Loucy (cell line): Measurements from ENCODE around the gene VPS51.
A peak's percentile ranks its signal among the peaks of the same experiment; 100 is the strongest.

Source experiments
- H2AFZ ChIP-seq: fragments of 200-600 bp; sonication (generic); 2 replicates; pipeline ENCODE4 v1.6.0; 2016; ENCODE audit warnings: antibody characterized with exemption, mild to moderate bottlenecking, low read length, moderate library complexity
- H3F3A ChIP-seq: fragments of 200-600 bp; 2 replicates; pipeline ENCODE4 v1.6.0; 2016; ENCODE audit warnings: antibody characterized with exemption, low read depth, mild to moderate bottlenecking
- H3K27me3 ChIP-seq: fragments of 200-600 bp; sonication (generic); 2 replicates; pipeline ENCODE4 v1.6.1; 2014; ENCODE audit warnings: low read length, mild to moderate bottlenecking; ENCODE audit not compliant: insufficient read depth, poor library complexity, severe bottlenecking
- H3K36me3 ChIP-seq: fragments of 200-600 bp; sonication (generic); 2 replicates; pipeline ENCODE4 v1.6.1; 2016; ENCODE audit warnings: low read length; ENCODE audit not compliant: insufficient read depth
- H3K4me1 ChIP-seq: fragments of 200-600 bp; sonication (generic); 2 replicates; pipeline ENCODE4 v1.5.1; 2014; ENCODE audit warnings: low read length, mild to moderate bottlenecking; ENCODE audit not compliant: insufficient read depth, poor library complexity, severe bottlenecking
- H3K4me2 ChIP-seq: fragments of 200-600 bp; sonication (generic); 2 replicates; pipeline ENCODE4 v1.6.0; 2014; ENCODE audit warnings: antibody characterized with exemption, low read length, low read depth, mild to moderate bottlenecking; ENCODE audit not compliant: poor library complexity, severe bottlenecking
- H3K4me3 ChIP-seq: fragments of 200-600 bp; sonication (generic); 2 replicates; pipeline ENCODE4 v1.5.1; 2014; ENCODE audit warnings: low read length, mild to moderate bottlenecking, mixed read lengths; ENCODE audit not compliant: poor library complexity, severe bottlenecking
- H3K79me2 ChIP-seq: fragments of 200-600 bp; sonication (generic); 2 replicates; pipeline ENCODE4 v1.6.1; 2014; ENCODE audit warnings: low read length; ENCODE audit not compliant: insufficient read depth
- H3K9ac ChIP-seq: fragments of 200-600 bp; sonication (generic); 2 replicates; pipeline ENCODE4 v1.6.0; 2014; ENCODE audit warnings: mild to moderate bottlenecking, low read depth, low read length, moderate library complexity; ENCODE audit not compliant: poor library complexity, severe bottlenecking
- H3K9me2 ChIP-seq: fragments of 200-600 bp; sonication (generic); replicated peaks from 2 replicates; pipeline ENCODE4 v1.6.1; 2016; ENCODE audit warnings: low read depth, low read length, mixed read lengths
- H3K9me3 ChIP-seq: fragments of 200-600 bp; sonication (generic); 2 replicates; pipeline ENCODE4 v1.6.1; 2014; ENCODE audit warnings: mild to moderate bottlenecking, antibody characterized with exemption, low read length, low read depth; ENCODE audit not compliant: insufficient read depth
- H4K20me1 ChIP-seq: fragments of 200-600 bp; sonication (generic); 2 replicates; pipeline ENCODE4 v1.6.0; 2014; ENCODE audit warnings: antibody characterized with exemption, low read length, mild to moderate bottlenecking; ENCODE audit not compliant: insufficient read depth, poor library complexity, severe bottlenecking
- EZH2phosphoT487 ChIP-seq: fragments of 200-600 bp; IDR thresholded peaks from 2 replicates; pipeline ENCODE4 v1.6.1; 2018; ENCODE audit warnings: antibody characterized with exemption, mild to moderate bottlenecking, moderate library complexity, borderline replicate concordance
- TF ChIP-seq, protein P1 (sequence below): fragments of 200-600 bp; sonication (generic); conservative IDR thresholded peaks from 2 replicates; pipeline ENCODE4 v1.5.1; 2014; ENCODE audit warnings: mild to moderate bottlenecking, antibody characterized with exemption, low read length

Gene VPS51

DNA sequence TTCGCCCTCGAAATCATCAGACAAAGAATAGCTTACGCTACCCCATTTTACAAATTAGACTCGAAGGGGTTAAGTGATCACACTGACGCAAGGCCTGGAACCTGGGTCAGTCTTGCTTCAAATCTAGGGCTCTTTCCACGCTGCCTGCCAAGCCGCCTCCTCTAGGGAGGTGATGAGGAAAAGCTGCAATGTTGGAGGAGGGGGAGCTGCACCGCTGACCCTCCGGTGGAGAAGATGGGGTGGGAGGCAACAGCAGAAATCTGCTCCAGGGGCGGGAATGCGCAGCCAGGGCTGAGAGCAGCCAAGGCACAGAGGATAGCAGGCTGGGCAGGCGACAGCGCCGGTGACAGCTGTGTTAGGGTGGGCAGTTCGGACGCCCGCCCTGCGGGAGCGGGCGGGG is 37.7 kb downstream of the VPS51 start:
- Histone ChIP-seq H3F3A (no peaks in the 10 kb centered on the region), H3K79me2 (peaks cover 26% of the 10 kb centered on the region), H3K4me3 (peak overlapping the region; percentile 84), H4K20me1 (peaks cover 21% of the 10 kb centered on the region), H3K27me3 (no peaks in the 10 kb centered on the region), H2AFZ (no peak overlapping the region; the same call in 1 of the 2 replicates), H3K4me2 (peak overlapping the region; percentile 98), H3K4me1 (peaks cover 24% of the 10 kb centered on the region), H3K9ac (peak overlapping the region; percentile 88), H3K36me3 (peaks cover 26% of the 10 kb centered on the region), H3K9me3 (no peaks in the 10 kb centered on the region), H3K9me2 (no peaks in the 10 kb centered on the region)
- TF ChIP-seq, protein P1, sequence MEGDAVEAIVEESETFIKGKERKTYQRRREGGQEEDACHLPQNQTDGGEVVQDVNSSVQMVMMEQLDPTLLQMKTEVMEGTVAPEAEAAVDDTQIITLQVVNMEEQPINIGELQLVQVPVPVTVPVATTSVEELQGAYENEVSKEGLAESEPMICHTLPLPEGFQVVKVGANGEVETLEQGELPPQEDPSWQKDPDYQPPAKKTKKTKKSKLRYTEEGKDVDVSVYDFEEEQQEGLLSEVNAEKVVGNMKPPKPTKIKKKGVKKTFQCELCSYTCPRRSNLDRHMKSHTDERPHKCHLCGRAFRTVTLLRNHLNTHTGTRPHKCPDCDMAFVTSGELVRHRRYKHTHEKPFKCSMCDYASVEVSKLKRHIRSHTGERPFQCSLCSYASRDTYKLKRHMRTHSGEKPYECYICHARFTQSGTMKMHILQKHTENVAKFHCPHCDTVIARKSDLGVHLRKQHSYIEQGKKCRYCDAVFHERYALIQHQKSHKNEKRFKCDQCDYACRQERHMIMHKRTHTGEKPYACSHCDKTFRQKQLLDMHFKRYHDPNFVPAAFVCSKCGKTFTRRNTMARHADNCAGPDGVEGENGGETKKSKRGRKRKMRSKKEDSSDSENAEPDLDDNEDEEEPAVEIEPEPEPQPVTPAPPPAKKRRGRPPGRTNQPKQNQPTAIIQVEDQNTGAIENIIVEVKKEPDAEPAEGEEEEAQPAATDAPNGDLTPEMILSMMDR = no peak
- TF ChIP-seq EZH2phosphoT487 = no peak

DNA sequence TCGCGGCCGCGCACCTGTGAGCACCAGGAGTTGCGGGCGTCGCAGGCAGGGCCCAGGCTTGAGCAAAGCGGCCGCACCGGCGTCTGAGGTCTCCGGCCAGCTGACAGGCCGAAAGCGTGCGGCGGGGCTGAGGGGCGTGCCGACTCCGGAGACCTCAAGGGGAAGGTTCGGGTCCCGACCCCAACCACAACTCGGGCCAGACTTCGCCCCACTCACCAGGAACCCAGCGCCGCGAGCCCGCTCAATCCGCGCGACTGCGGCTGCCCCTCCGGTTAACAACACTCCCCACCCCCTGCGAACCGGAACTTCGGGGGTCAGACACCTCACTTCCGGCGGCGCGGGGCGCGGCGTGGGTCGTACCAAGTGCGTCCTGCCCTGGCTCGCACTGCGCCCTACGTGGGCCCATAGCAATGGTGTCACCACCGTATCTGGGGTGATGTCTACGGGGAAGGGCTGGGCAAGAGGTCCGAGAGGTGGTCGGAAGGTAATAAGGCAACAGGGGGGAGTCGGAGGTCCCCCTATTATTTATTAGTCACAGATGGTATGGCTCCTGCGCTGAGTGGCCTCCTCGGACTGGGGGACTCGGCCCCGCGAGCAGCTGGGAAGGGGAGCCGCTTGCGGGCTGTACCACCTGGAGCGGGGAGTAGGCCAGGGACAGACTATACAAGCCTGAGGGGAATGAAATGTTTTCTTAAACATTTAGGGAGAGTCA is 38.4 kb downstream of the VPS51 start, which contains the start of gene SYVN1:
Gene SYVN1 (minus strand): TSS at position 280 of the 712 bp plus-strand sequence. CDS start 918 bp downstream, outside the sequence.
- Histone ChIP-seq H3F3A (no peaks in the 10 kb centered on the region), H3K36me3 (peaks cover 19% of the 10 kb centered on the region; the same call in 1 of the 2 replicates), H4K20me1 (peaks cover 21% of the 10 kb centered on the region), H3K4me2 (peak within 1 kb of the TSS; percentile 98), H3K27me3 (no peaks in the 10 kb centered on the region), H3K4me3 (peak within 1 kb of the TSS; percentile 84), H3K9me3 (no peaks in the 10 kb centered on the region), H3K9me2 (no peaks in the 10 kb centered on the region), H3K9ac (peak within 1 kb of the TSS; percentile 88), H2AFZ (peak within 1 kb of the TSS; percentile 92), H3K79me2 (peaks cover 26% of the 10 kb centered on the region), H3K4me1 (peaks cover 24% of the 10 kb centered on the region)
- TF ChIP-seq EZH2phosphoT487 = no peak
- TF ChIP-seq, protein P1 = no peak

DNA sequence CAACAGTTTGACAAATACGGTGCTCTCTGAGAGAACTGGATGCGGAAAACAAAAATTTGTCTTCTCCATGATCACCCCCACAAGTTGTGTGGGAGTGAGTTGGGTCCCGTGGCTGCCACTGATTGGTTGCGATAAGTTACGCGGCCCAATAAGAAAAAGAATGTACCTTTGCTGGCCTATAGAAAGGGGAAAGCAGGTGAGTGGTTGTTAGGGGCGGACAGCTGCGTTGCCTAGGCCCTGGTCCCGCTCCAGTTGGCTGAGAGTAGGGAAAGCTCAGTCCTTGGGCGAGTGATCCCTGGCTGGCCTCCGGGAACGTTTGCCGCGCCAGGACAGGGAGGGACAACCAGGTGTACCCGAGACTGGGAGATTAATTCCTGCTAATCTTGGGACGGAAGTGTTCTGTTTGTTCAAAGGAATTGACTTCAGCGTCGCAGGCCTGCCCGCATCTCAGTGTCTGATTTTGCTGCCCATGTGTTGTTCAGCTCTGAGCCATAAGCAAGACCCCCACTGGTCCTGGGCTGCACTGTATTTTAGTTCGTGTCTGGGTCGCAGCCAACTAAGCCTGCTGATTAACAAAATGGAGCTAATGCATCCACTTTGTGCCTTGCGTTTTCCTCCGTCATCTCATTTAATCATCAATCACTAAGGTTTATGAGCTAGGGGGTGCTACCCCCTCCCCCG is 39.1 kb downstream of the VPS51 start:
- H3F3A ChIP-seq = no peaks in the 10 kb centered on the region
- no peaks in the 10 kb centered on the region for H3K9me3 ChIP-seq
- H3K9ac ChIP-seq = peak overlapping the region; percentile 88
- peak overlapping the region; percentile 98 for H3K4me2 ChIP-seq
- peaks cover 21% of the 10 kb centered on the region for H4K20me1 ChIP-seq
- H3K4me1 ChIP-seq = peaks cover 24% of the 10 kb centered on the region
- no peaks in the 10 kb centered on the region for H3K27me3 ChIP-seq
- no peak for TF ChIP-seq EZH2phosphoT487
- TF ChIP-seq, protein P1 = no peak
- peaks cover 12% of the 10 kb centered on the region; the same call in 1 of the 2 replicates for H3K36me3 ChIP-seq
- H3K9me2 ChIP-seq = no peaks in the 10 kb centered on the region
- H2AFZ ChIP-seq = peak overlapping the region; percentile 92
- H3K79me2 ChIP-seq = peaks cover 26% of the 10 kb centered on the region
- peak overlapping the region; percentile 84 for H3K4me3 ChIP-seq
